ENCODE data around the gene SIX2.

GRCh38 chr2:45007961-45008295 is 1.3 kb downstream of the SIX2 start:
- TF ChIP-seq CTCF (IDR thresholded peaks at IDR 0.05) (no peak), POLR2A (IDR thresholded peaks at IDR 0.05) (no peak), POLR2AphosphoS5 (IDR thresholded peaks at IDR 0.05) (no peak)
